ENCODE measurements around the gene ABCD2. TPM values are rescaled to one million over a fixed set of nuclear protein-coding genes. Genes with fewer than 3 reads are reported as not detected.

ABCD2 gene
- total RNA-seq, 1 experiment from 2014 or later = not detected

- Histone ChIP-seq H4K20me1 (ENCODE audit: insufficient read depth) (no peaks in the 10 kb centered on the region), H3K36me3 (ENCODE audit: control insufficient read depth in 1 of 2, insufficient read depth in 2 of 2, low read length in 2 of 2) (no peaks in the 10 kb centered on the region), H3K27ac (ENCODE audit: low read depth, low read length) (no peak overlapping the region), H3K27me3 (ENCODE audit: insufficient read depth, low read length) (no peaks in the 10 kb centered on the region), H2AFZ (ENCODE audit: low read depth, low read length, poor library complexity, severe bottlenecking) (peak overlapping the region; percentile 55), H3K9me3 (ENCODE audit: control insufficient read depth in 1 of 2, insufficient read depth in 1 of 2, low read depth in 1 of 2, low read length in 2 of 2) (no peaks in the 10 kb centered on the region), H3K4me3 (replicated peaks in 1 of 2; ENCODE audit: low read depth in 1 of 2, low read length in 2 of 2) (no peak overlapping the region), H3K4me1 (ENCODE audit: control insufficient read depth in 1 of 2, insufficient read depth in 2 of 2, low read length in 2 of 2) (peaks cover 23 to 26% of the 10 kb centered on the region in 2 experiments), H3K9ac (ENCODE audit: low read length) (no peak overlapping the region), H3K79me2 (ENCODE audit: insufficient read depth, low read length) (no peaks in the 10 kb centered on the region), H3K9me2 (ENCODE audit: insufficient read depth) (no peaks in the 10 kb centered on the region), H3K4me2 (ENCODE audit: low read length) (no peak overlapping the region)
- ATAC-seq (no peak), DNase-seq (ENCODE audit: low read depth, low spot score) (no peak)
- ChIA-PET CTCF (no interaction called here), RAD21 (ENCODE audit: low non-redundant PET in 1 of 2, low total read pairs in 2 of 2, uncharacterized antibody in 2 of 2, unreplicated experiment in 2 of 2) (no interaction called here), POLR2A (no interaction called here)
- no TSS peak for BruUV-seq (replicated peaks)
- intact Hi-C loops (cut with micrococcal nuclease) = no loop called here
- TF ChIP-seq JUND (IDR thresholded peaks at IDR 0.05) = no peak
- TF ChIP-seq FOSL1 (IDR thresholded peaks at IDR 0.05; ENCODE audit: low read depth) = no peak
- no peak for TF ChIP-seq EGR1 (IDR thresholded peaks at IDR 0.05; ENCODE audit: low read depth)
- TF ChIP-seq CTCF (IDR thresholded peaks at IDR 0.05 in 2 of 3, conservative IDR thresholded peaks at IDR 0.05 in 1 of 3; ENCODE audit: borderline replicate concordance in 1 of 3, insufficient read depth in 1 of 3, low read depth in 2 of 3, low read length in 2 of 3) = no peak
- no peak for TF ChIP-seq SIN3A (IDR thresholded peaks at IDR 0.05; ENCODE audit: low read depth)
- TF ChIP-seq, protein P1, sequence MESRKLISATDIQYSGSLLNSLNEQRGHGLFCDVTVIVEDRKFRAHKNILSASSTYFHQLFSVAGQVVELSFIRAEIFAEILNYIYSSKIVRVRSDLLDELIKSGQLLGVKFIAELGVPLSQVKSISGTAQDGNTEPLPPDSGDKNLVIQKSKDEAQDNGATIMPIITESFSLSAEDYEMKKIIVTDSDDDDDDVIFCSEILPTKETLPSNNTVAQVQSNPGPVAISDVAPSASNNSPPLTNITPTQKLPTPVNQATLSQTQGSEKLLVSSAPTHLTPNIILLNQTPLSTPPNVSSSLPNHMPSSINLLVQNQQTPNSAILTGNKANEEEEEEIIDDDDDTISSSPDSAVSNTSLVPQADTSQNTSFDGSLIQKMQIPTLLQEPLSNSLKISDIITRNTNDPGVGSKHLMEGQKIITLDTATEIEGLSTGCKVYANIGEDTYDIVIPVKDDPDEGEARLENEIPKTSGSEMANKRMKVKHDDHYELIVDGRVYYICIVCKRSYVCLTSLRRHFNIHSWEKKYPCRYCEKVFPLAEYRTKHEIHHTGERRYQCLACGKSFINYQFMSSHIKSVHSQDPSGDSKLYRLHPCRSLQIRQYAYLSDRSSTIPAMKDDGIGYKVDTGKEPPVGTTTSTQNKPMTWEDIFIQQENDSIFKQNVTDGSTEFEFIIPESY (IDR thresholded peaks at IDR 0.05; ENCODE audit: extremely low read depth, insufficient replicate concordance, low read length) = no peak
- TF ChIP-seq ZFX (IDR thresholded peaks at IDR 0.05) = no peak
- TF ChIP-seq TCF7L2 (IDR thresholded peaks at IDR 0.05; ENCODE audit: borderline replicate concordance, extremely low read depth, insufficient read depth, insufficient read length) = no peak
- TF ChIP-seq CEBPB (IDR thresholded peaks at IDR 0.05; ENCODE audit: low read depth) = no peak
- no peak for TF ChIP-seq SP1 (IDR thresholded peaks at IDR 0.05; ENCODE audit: low read depth)
- TF ChIP-seq, protein P2, sequence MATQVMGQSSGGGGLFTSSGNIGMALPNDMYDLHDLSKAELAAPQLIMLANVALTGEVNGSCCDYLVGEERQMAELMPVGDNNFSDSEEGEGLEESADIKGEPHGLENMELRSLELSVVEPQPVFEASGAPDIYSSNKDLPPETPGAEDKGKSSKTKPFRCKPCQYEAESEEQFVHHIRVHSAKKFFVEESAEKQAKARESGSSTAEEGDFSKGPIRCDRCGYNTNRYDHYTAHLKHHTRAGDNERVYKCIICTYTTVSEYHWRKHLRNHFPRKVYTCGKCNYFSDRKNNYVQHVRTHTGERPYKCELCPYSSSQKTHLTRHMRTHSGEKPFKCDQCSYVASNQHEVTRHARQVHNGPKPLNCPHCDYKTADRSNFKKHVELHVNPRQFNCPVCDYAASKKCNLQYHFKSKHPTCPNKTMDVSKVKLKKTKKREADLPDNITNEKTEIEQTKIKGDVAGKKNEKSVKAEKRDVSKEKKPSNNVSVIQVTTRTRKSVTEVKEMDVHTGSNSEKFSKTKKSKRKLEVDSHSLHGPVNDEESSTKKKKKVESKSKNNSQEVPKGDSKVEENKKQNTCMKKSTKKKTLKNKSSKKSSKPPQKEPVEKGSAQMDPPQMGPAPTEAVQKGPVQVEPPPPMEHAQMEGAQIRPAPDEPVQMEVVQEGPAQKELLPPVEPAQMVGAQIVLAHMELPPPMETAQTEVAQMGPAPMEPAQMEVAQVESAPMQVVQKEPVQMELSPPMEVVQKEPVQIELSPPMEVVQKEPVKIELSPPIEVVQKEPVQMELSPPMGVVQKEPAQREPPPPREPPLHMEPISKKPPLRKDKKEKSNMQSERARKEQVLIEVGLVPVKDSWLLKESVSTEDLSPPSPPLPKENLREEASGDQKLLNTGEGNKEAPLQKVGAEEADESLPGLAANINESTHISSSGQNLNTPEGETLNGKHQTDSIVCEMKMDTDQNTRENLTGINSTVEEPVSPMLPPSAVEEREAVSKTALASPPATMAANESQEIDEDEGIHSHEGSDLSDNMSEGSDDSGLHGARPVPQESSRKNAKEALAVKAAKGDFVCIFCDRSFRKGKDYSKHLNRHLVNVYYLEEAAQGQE (IDR thresholded peaks at IDR 0.05; ENCODE audit: low read depth) = no peak
- TF ChIP-seq EZH2 (IDR thresholded peaks at IDR 0.05) = no peak
- TF ChIP-seq SRF (IDR thresholded peaks at IDR 0.05; ENCODE audit: low read depth) = no peak
- no peak for TF ChIP-seq ZNF274 (IDR thresholded peaks at IDR 0.05; ENCODE audit: low read depth, low read length)
- TF ChIP-seq, protein P3, sequence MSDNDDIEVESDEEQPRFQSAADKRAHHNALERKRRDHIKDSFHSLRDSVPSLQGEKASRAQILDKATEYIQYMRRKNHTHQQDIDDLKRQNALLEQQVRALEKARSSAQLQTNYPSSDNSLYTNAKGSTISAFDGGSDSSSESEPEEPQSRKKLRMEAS (IDR thresholded peaks at IDR 0.05) = no peak
- TF ChIP-seq ATF3 (IDR thresholded peaks at IDR 0.05) = no peak
- no peak for TF ChIP-seq RAD21 (IDR thresholded peaks at IDR 0.05; ENCODE audit: low read depth)
- no peak for TF ChIP-seq CBX3 (IDR thresholded peaks at IDR 0.05; ENCODE audit: low read depth)
Observed at GRCh38 chr12:39603065-39603464, 16.5 kb downstream of the ABCD2 start.
